Panc1 (cell line): ENCODE data around the gene COP1. TPM values are rescaled to one million over a fixed set of nuclear protein-coding genes. Genes with fewer than 3 reads are reported as not detected.

Experiments used
- ATAC-seq: fragments of 200-7000 bp; cut with Tn5 transposase; 2 replicates; pipeline ENCODE4 v1.9.1; 2020; ENCODE audit warnings: mild to moderate bottlenecking, moderate library complexity
- BruUV-seq: library from RNA; stranded (reverse); fragments of 400-500 nt; replicated peaks from 2 replicates; lab custom pipeline; 2021; lab: Mats Ljungman, UMichigan
- CTCF ChIA-PET: fragments of 300-600 bp; sonication (Branson Sonifier 250); formaldehyde crosslinking; loops from one replicate; lab custom pipeline; 2022; ENCODE audit warnings: antibody characterized with exemption; lab: Charles Lee
- POLR2A ChIA-PET: fragments of 300-600 bp; sonication (Branson Sonifier 250); formaldehyde crosslinking; loops from one replicate; lab custom pipeline; 2022; ENCODE audit warnings: antibody characterized with exemption; lab: Charles Lee
- DNase-seq: peaks from one replicate; pipeline ENCODE4 v3.0.0-alpha.2; 2010; ENCODE audit warnings: low read depth, low spot score
- H3K27ac ChIP-seq: 2 replicates; pipeline ENCODE4 v1.5.1; 2011; ENCODE audit warnings: mild to moderate bottlenecking, low read length, inconsistent platforms
- H3K27me3 ChIP-seq: fragments of 200-500 bp; sonication (Bioruptor generic); 2 replicates; pipeline ENCODE4 v1.6.0; 2014; ENCODE audit warnings: low read length, inconsistent platforms; ENCODE audit not compliant: control insufficient read depth, insufficient read depth
- H3K36me3 ChIP-seq: fragments of 200-500 bp; sonication (Bioruptor generic); 2 replicates; pipeline ENCODE4 v1.5.1; 2014; ENCODE audit warnings: inconsistent platforms, mild to moderate bottlenecking, low read length, moderate library complexity; ENCODE audit not compliant: control insufficient read depth, insufficient read depth
- H3K4me1 ChIP-seq: 2 replicates; pipeline ENCODE4 v1.5.1; 2011; ENCODE audit warnings: inconsistent platforms, mild to moderate bottlenecking, low read length, moderate library complexity; ENCODE audit not compliant: control insufficient read depth, insufficient read depth
- H3K4me3 ChIP-seq, 2 experiments: 2 replicates each; pipeline ENCODE4 v1.5.1; 2011 to 2012; ENCODE audit warnings: low read depth in 2 of 2, low read length in 2 of 2, mild to moderate bottlenecking in 2 of 2, inconsistent platforms in 1 of 2, moderate library complexity in 1 of 2
- H3K9me3 ChIP-seq: fragments of 200-500 bp; sonication (Bioruptor generic); 2 replicates; pipeline ENCODE4 v1.5.1; 2014; ENCODE audit warnings: low read depth, mild to moderate bottlenecking, inconsistent platforms, low read length, moderate library complexity; ENCODE audit not compliant: control insufficient read depth, insufficient read depth
- CTCF ChIP-seq: fragments of 450-650 bp; IDR thresholded peaks from 2 replicates; pipeline ENCODE4 v1.5.1; 2017; ENCODE audit warnings: mild to moderate bottlenecking
- POLR2AphosphoS5 ChIP-seq: IDR thresholded peaks from 2 replicates; pipeline ENCODE4 v1.6.1; 2012; ENCODE audit warnings: mild to moderate bottlenecking, low read depth, low read length, moderate library complexity
- REST ChIP-seq, 2 experiments: IDR thresholded peaks; 2 replicates each; pipeline ENCODE4 v1.6.1; 2011 to 2012; ENCODE audit warnings: low read depth in 2 of 2, control low read depth in 1 of 2, low read length in 1 of 2, mild to moderate bottlenecking in 1 of 2, moderate library complexity in 1 of 2; ENCODE audit not compliant: insufficient read depth in 1 of 2
- SIN3A ChIP-seq: IDR thresholded peaks from 2 replicates; pipeline ENCODE4 v1.6.1; 2012; ENCODE audit warnings: low read depth, mild to moderate bottlenecking, low read length, moderate library complexity, borderline replicate concordance; ENCODE audit not compliant: insufficient read depth
- TCF7L2 ChIP-seq: IDR thresholded peaks from 2 replicates; pipeline ENCODE4 v1.6.1; 2011; ENCODE audit warnings: mild to moderate bottlenecking, low read depth, low read length, inconsistent platforms
- in situ Hi-C: cut with HindIII; loops from 2 replicates; pipeline ENCODE4 v1.10.0; 2016; ENCODE audit warnings: low sequenced_read_pairs, low pct_unique_long_range_greater_than_20kb
- intact Hi-C: fragments of 100-400 bp; cut with micrococcal nuclease; formaldehyde crosslinking; loops from one replicate; pipeline ENCODE4 v1.10.0; 2022; ENCODE audit not compliant: unreplicated experiment
- total RNA-seq: library from RNA; stranded (reverse); gene quantifications from one replicate; pipeline ENCODE4 v1.2.1, GENCODE V29; 2021; ENCODE audit not compliant: unreplicated experiment

Gene COP1
- total RNA-seq, 1 experiment from 2014 or later, result 36.5 TPM

GRCh38 chr1:176134666-176135065 lies 72.4 kb downstream of the COP1 start:
- Histone ChIP-seq H3K36me3 (no peaks in the 10 kb centered on the region; the same call in 1 of the 2 replicates), H3K9me3 (no peaks in the 10 kb centered on the region), H3K27me3 (no peaks in the 10 kb centered on the region), H3K4me1 (no peaks in the 10 kb centered on the region), H3K27ac (no peak overlapping the region), H3K4me3 (no peak overlapping the region)
- POLR2A ChIA-PET, result no interaction called here
- intact Hi-C loops, result loop anchor here (1.0 kb wide), 1 partner anchor 15 kb away; no protein-coding TSS in a partner anchor
- in situ Hi-C loops, result no loop called here
- DNase-seq (no peak), ATAC-seq (no peak)
- CTCF ChIA-PET, result no interaction called here
- BruUV-seq, result no TSS peak
- no peak for TF ChIP-seq REST (IDR thresholded peaks at IDR 0.05; ENCODE audit: insufficient read depth in 1 of 2, low read depth in 2 of 2, low read length in 1 of 2)

- DNase-seq (no peak), ATAC-seq (no peak)
- TF ChIP-seq CTCF, result no peak
- no peak for TF ChIP-seq POLR2AphosphoS5
- TF ChIP-seq TCF7L2, result no peak
- no peak for TF ChIP-seq SIN3A
- TF ChIP-seq REST (IDR thresholded peaks at IDR 0.05; ENCODE audit: insufficient read depth in 1 of 2, low read depth in 2 of 2, low read length in 1 of 2), result no peak
- no TSS peak for BruUV-seq
- Histone ChIP-seq H3K27ac (no peak overlapping the region), H3K4me1 (no peaks in the 10 kb centered on the region), H3K36me3 (no peaks in the 10 kb centered on the region), H3K4me3 (no peak overlapping the region), H3K9me3 (no peaks in the 10 kb centered on the region), H3K27me3 (no peaks in the 10 kb centered on the region)
- intact Hi-C loops (no loop called here), in situ Hi-C loops (no loop called here)
- ChIA-PET POLR2A (no interaction called here), CTCF (no interaction called here)
Measured at GRCh38 chr1:176122282-176122681, 84.8 kb downstream of the COP1 start.
